K562 (cell line): Measurements from ENCODE around the gene PRR15L. TPM values are rescaled to one million over a fixed set of nuclear protein-coding genes. Genes with fewer than 3 reads are reported as not detected.

ENCODE experiments used
- ATAC-seq: fragments of 200-7000 bp; cut with Tn5 transposase; 3 replicates; pipeline ENCODE4 v1.9.1; 2020; ENCODE audit warnings: moderate library complexity
- BruUV-seq: library from RNA; stranded (reverse); fragments of 400-500 nt; replicated peaks from 2 replicates; lab custom pipeline; 2021; lab: Mats Ljungman, UMichigan
- CTCF ChIA-PET: fragments of 300-600 bp; formaldehyde crosslinking; extraction: SDS; loops from one replicate; lab custom pipeline; 2021; ENCODE audit warnings: low intra/inter-chr PET ratio; lab: Yijun Ruan, JAX
- POLR2A ChIA-PET: fragments of 300-600, 350-650 bp; sonication (Branson Sonifier 250); formaldehyde crosslinking; extraction: SDS; loops from one replicate; lab custom pipeline; 2021; ENCODE audit warnings: antibody characterized with exemption, inconsistent platforms; lab: Yijun Ruan, JAX
- DNase-seq, 4 experiments: peaks; one replicate each; pipeline versions ENCODE4 v3.0.0 to v3.0.0-alpha.2; 2011 to 2018; ENCODE audit warnings: low spot score in 3 of 4, mixed read lengths in 3 of 4; ENCODE audit errors: extremely low read depth in 1 of 4
- FAIRE-seq: peaks from 2 replicates; lab custom pipeline; 2011; peaks lifted over from hg19 to GRCh38; lab: Jason Lieb, UNC
- H2AFZ ChIP-seq: 2 replicates; pipeline ENCODE4 v1.6.0; 2011; ENCODE audit warnings: low read depth, low read length, control low read depth, inconsistent platforms
- H3K27ac ChIP-seq: fragments of 200-600 bp; 3 replicates; pipeline ENCODE4 v1.8.0; 2011; ENCODE audit warnings: low read depth, mild to moderate bottlenecking, control low read depth, inconsistent platforms, low read length, moderate library complexity, mixed read lengths; ENCODE audit errors: extremely low read depth
- H3K27me3 ChIP-seq, 2 experiments: fragments of 300-600 bp in 1 of 2; 2 replicates in 1 of 2; 3 replicates in 1 of 2; pipeline versions ENCODE4 v1.6.0 to v1.8.0; 2011; ENCODE audit warnings: inconsistent platforms in 2 of 2, low read length in 2 of 2, mild to moderate bottlenecking in 1 of 2, mixed read lengths in 1 of 2, moderate library complexity in 1 of 2; ENCODE audit not compliant: control insufficient read depth in 2 of 2, insufficient read depth in 2 of 2
- H3K36me3 ChIP-seq: fragments of 300-600 bp; 3 replicates; pipeline ENCODE4 v1.8.0; 2011; ENCODE audit warnings: mild to moderate bottlenecking, low read length, inconsistent platforms; ENCODE audit not compliant: control insufficient read depth, insufficient read depth
- H3K4me1 ChIP-seq, 2 experiments: fragments of 200-600 bp in 1 of 2; replicated peaks in 1 of 2; 2 replicates in 1 of 2; 3 replicates in 1 of 2; pipeline versions ENCODE4 v1.5.1 to v1.8.0; 2011; ENCODE audit warnings: inconsistent platforms in 2 of 2, low read length in 2 of 2, mild to moderate bottlenecking in 1 of 2, mixed read lengths in 1 of 2, moderate library complexity in 1 of 2; ENCODE audit not compliant: control insufficient read depth in 2 of 2, insufficient read depth in 2 of 2
- H3K4me2 ChIP-seq: 2 replicates; pipeline ENCODE4 v1.6.1; 2011; ENCODE audit warnings: low read length, control low read depth, inconsistent platforms, mixed read lengths; ENCODE audit not compliant: insufficient read depth
- H3K4me3 ChIP-seq: fragments of 200-600 bp; sonication (generic), shearing (Covaris generic); 2 replicates; pipeline ENCODE4 v1.5.1; 2016; ENCODE audit warnings: control low read depth, inconsistent platforms
- H3K79me2 ChIP-seq: fragments of 200-600 bp; 3 replicates; pipeline ENCODE4 v1.8.0; 2011; ENCODE audit warnings: low read length, inconsistent platforms; ENCODE audit not compliant: control insufficient read depth, insufficient read depth
- H3K9ac ChIP-seq, 2 experiments: 2 replicates each; pipeline versions ENCODE4 v1.6.0 to v1.6.1; 2011; ENCODE audit warnings: low read depth in 2 of 2, low read length in 2 of 2, control low read depth in 1 of 2, inconsistent platforms in 1 of 2, mild to moderate bottlenecking in 1 of 2, mixed read lengths in 1 of 2; ENCODE audit not compliant: insufficient read depth in 1 of 2
- H3K9me1 ChIP-seq: one replicate; pipeline ENCODE4 v1.6.0; 2011; ENCODE audit warnings: inconsistent platforms, mild to moderate bottlenecking, low read length, moderate library complexity; ENCODE audit not compliant: control insufficient read depth, insufficient read depth
- H3K9me3 ChIP-seq: replicated peaks from 2 replicates; pipeline ENCODE4 v1.5.1; 2011; ENCODE audit warnings: low read depth, low read length, inconsistent platforms; ENCODE audit not compliant: control insufficient read depth, insufficient read depth
- H4K20me1 ChIP-seq: replicated peaks from 2 replicates; pipeline ENCODE4 v1.6.1; 2011; ENCODE audit warnings: low read length, inconsistent platforms, mixed read lengths; ENCODE audit not compliant: control insufficient read depth, insufficient read depth
- BCLAF1 ChIP-seq, 2 experiments: fragments of 450-650 bp in 1 of 2; IDR thresholded peaks; 2 replicates each; pipeline ENCODE4 v1.6.1; 2011 to 2017; ENCODE audit warnings: low read depth in 2 of 2, antibody characterized with exemption in 1 of 2, borderline replicate concordance in 1 of 2, low read length in 1 of 2, mild to moderate bottlenecking in 1 of 2, mixed read lengths in 1 of 2; ENCODE audit not compliant: control insufficient read depth in 1 of 2
- DMBX1 ChIP-seq: fragments of 250-450 bp; sonication (Bioruptor Pico); IDR thresholded peaks from 2 replicates; pipeline ENCODE4 v1.8.0; 2022; ENCODE audit warnings: inconsistent platforms, mild to moderate bottlenecking, moderate library complexity, borderline replicate concordance
- RFX7 ChIP-seq: fragments of 250-450 bp; sonication (Bioruptor Pico); IDR thresholded peaks from 2 replicates; pipeline ENCODE4 v1.5.1; 2021; ENCODE audit warnings: mild to moderate bottlenecking
- SMAD2 ChIP-seq: fragments of 150-350 bp; IDR thresholded peaks from 2 replicates; pipeline ENCODE4 v1.6.1; 2014; ENCODE audit warnings: low read depth, mild to moderate bottlenecking, low read length
- STAG1 ChIP-seq: sonication (generic); formaldehyde crosslinking; IDR thresholded peaks from 2 replicates; pipeline ENCODE4 v1.5.0; 2020; ENCODE audit warnings: missing genetic modification reagents, borderline replicate concordance
- TCF15 ChIP-seq: fragments of 250-450 bp; sonication (Bioruptor Pico); IDR thresholded peaks from 2 replicates; pipeline ENCODE4 v1.8.0; 2022; ENCODE audit warnings: moderate library complexity, mild to moderate bottlenecking, inconsistent platforms
- ZNF143 ChIP-seq: sonication (generic); formaldehyde crosslinking; IDR thresholded peaks from 2 replicates; pipeline ENCODE4 v1.9.0; 2022; ENCODE audit warnings: mild to moderate bottlenecking, missing genetic modification reagents
- ZNF696 ChIP-seq: fragments of 250-450 bp; sonication (Bioruptor Pico); conservative IDR thresholded peaks from 2 replicates; pipeline ENCODE4 v1.4.0; 2020; ENCODE audit warnings: mild to moderate bottlenecking, moderate library complexity
- WGBS: fragments of 100-300 bp; shearing (Covaris generic); methylation state at CpG from one replicate; pipeline ENCODE4 v1.1.6; 2016; ENCODE audit warnings: low coverage, mixed read lengths; ENCODE audit not compliant: insufficient coverage; ENCODE audit errors: missing lambda C conversion rate; 5-methylcytosine and 5-hydroxymethylcytosine counted together
- in situ Hi-C: fragments of 300-500 bp; cut with MboI; formaldehyde crosslinking; loops from 4 replicates; pipeline ENCODE4 v1.15.0; 2018; ENCODE audit warnings: inconsistent platforms, mixed read lengths
- intact Hi-C: fragments of 100-400 bp; cut with micrococcal nuclease; formaldehyde crosslinking; loops from 2 replicates; pipeline ENCODE4 v1.14.2; 2022
- polyA plus RNA-seq, 8 experiments: library from polyadenylated mRNA; depleted of rRNA in 4 of 8; stranded (reverse) in 5 of 8; unstranded in 3 of 8; fragments of >200 nt; fragmentation: Nextera tagmentation in 2 of 8; fragmentation: Illumina TruSeq in 1 of 8; extraction: Ambion mirVana in 2 of 8; extraction: Trizol in 1 of 8; gene quantifications; 2 replicates each; pipeline versions ENCODE4 v1.2.1 to v1.2.3, GENCODE V29; 2011 to 2014; ENCODE audit warnings: inconsistent platforms in 1 of 8, missing spikeins in 1 of 8
- total RNA-seq, 7 experiments: library from RNA; depleted of rRNA in 6 of 7; stranded (reverse); fragments of >200 nt in 6 of 7; fragmentation: Illumina TruSeq in 2 of 7; extraction: Trizol in 2 of 7; gene quantifications; 2 replicates each; pipeline versions ENCODE4 v1.2.1 to v1.2.3, GENCODE V29; 2011 to 2021; ENCODE audit warnings: low replicate concordance in 1 of 7
- TF ChIP-seq, protein P1 (sequence below): fragments of 250-450 bp; sonication (Bioruptor Pico); IDR thresholded peaks from 2 replicates; pipeline ENCODE4 v1.5.0; 2021; ENCODE audit warnings: mild to moderate bottlenecking, borderline replicate concordance
- TF ChIP-seq, protein P2 (sequence below), 2 experiments: fragments of 450-650 bp in 1 of 2; sonication (generic) in 1 of 2; formaldehyde crosslinking; conservative IDR thresholded peaks; 2 replicates each; pipeline versions ENCODE4 v1.4.0 to v1.8.1; 2020 to 2022; ENCODE audit warnings: mild to moderate bottlenecking in 1 of 2, missing genetic modification reagents in 1 of 2
- TF ChIP-seq, protein P3 (sequence below), 2 experiments: fragments of 200-800 bp in 1 of 2; sonication (Bioruptor generic) in 1 of 2; sonication (generic) in 1 of 2; formaldehyde crosslinking in 1 of 2; IDR thresholded peaks in 1 of 2; conservative IDR thresholded peaks in 1 of 2; 2 replicates each; pipeline versions ENCODE4 v1.5.0 to v1.6.1; 2016 to 2020; ENCODE audit warnings: missing compliant biosample characterization in 1 of 2, missing genetic modification characterization in 1 of 2, missing genetic modification reagents in 1 of 2

The PRR15L gene
- total and polyA plus RNA-seq, 9 of the 15 experiments (the other 6 are each of a cell fraction or from before 2014, with no cell fraction given) = 0.03 TPM; not detected in 8

- ChIA-PET POLR2A (interaction anchor here (0.6 to 2.9 kb wide), 8 partner anchors 13 to 605 kb away, joined by 3 to 8 read pairs (median 4); no protein-coding TSS in a partner anchor), CTCF (no interaction called here)
- H3K27me3 ChIP-seq = no peaks in the 10 kb centered on the region
- DNase-seq (no peak), ATAC-seq (no peak), FAIRE-seq (no peak)
- intact Hi-C loops = no loop called here
- peak overlapping the region; percentile 3 to 66; a peak in 2 of 4 replicates for H3K9ac ChIP-seq
- peak overlapping the region; percentile 47; the same call in 1 of the 2 replicates for H3K4me2 ChIP-seq
- no peak overlapping the region for H2AFZ ChIP-seq
- H3K9me3 ChIP-seq = no peaks in the 10 kb centered on the region
- in situ Hi-C loops = loop anchor here (5.0 kb wide), 1 partner anchor 36 kb away; no protein-coding TSS in a partner anchor
- peaks cover 73% of the 10 kb centered on the region for H3K36me3 ChIP-seq
- H3K27ac ChIP-seq = peak overlapping the region; percentile 33; the same call in 2 of the 3 replicates
- 95% methylated on average over 9 of the region's 9 CpGs for WGBS
- H3K4me1 ChIP-seq = peaks cover 34 to 50% of the 10 kb centered on the region in 2 experiments
- no peak overlapping the region for H3K4me3 ChIP-seq
- TF ChIP-seq RFX7 (CRISPR knock-in tag) (no peak), DMBX1 (CRISPR knock-in tag) (no peak), STAG1 (no peak), ZNF143 (CRISPR knock-in tag) (no peak), BCLAF1 (IDR thresholded peaks at IDR 0.05; ENCODE audit: borderline replicate concordance in 1 of 2, control insufficient read depth in 1 of 2, low read depth in 2 of 2, low read length in 1 of 2) (no peak), ZNF696 (no peak), TCF15 (CRISPR knock-in tag) (no peak), SMAD2 (no peak)
- TF ChIP-seq, protein P1, sequence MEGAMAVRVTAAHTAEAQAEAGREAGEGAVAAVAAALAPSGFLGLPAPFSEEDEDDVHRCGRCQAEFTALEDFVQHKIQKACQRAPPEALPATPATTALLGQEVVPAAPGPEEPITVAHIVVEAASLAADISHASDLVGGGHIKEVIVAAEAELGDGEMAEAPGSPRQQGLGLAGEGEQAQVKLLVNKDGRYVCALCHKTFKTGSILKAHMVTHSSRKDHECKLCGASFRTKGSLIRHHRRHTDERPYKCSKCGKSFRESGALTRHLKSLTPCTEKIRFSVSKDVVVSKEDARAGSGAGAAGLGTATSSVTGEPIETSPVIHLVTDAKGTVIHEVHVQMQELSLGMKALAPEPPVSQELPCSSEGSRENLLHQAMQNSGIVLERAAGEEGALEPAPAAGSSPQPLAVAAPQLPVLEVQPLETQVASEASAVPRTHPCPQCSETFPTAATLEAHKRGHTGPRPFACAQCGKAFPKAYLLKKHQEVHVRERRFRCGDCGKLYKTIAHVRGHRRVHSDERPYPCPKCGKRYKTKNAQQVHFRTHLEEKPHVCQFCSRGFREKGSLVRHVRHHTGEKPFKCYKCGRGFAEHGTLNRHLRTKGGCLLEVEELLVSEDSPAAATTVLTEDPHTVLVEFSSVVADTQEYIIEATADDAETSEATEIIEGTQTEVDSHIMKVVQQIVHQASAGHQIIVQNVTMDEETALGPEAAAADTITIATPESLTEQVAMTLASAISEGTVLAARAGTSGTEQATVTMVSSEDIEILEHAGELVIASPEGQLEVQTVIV (CRISPR knock-in tag) = no peak
- TF ChIP-seq, protein P2, sequence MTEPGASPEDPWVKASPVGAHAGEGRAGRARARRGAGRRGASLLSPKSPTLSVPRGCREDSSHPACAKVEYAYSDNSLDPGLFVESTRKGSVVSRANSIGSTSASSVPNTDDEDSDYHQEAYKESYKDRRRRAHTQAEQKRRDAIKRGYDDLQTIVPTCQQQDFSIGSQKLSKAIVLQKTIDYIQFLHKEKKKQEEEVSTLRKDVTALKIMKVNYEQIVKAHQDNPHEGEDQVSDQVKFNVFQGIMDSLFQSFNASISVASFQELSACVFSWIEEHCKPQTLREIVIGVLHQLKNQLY (CRISPR knock-in tag; conservative IDR thresholded peaks at IDR 0.05) = no peak
- TF ChIP-seq, protein P3, sequence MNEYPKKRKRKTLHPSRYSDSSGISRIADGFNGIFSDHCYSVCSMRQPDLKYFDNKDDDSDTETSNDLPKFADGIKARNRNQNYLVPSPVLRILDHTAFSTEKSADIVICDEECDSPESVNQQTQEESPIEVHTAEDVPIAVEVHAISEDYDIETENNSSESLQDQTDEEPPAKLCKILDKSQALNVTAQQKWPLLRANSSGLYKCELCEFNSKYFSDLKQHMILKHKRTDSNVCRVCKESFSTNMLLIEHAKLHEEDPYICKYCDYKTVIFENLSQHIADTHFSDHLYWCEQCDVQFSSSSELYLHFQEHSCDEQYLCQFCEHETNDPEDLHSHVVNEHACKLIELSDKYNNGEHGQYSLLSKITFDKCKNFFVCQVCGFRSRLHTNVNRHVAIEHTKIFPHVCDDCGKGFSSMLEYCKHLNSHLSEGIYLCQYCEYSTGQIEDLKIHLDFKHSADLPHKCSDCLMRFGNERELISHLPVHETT (CRISPR knock-in tag; conservative IDR thresholded peaks at IDR 0.05 in 1 of 2, IDR thresholded peaks at IDR 0.05 in 1 of 2) = no peak
- TF ChIP-seq, all 486 proteins: peak for 0
- peaks cover 12% of the 10 kb centered on the region; the same call in 1 of the 2 replicates for H4K20me1 ChIP-seq
- no peaks in the 10 kb centered on the region for H3K79me2 ChIP-seq
- no TSS peak for BruUV-seq
- peaks cover 4% of the 10 kb centered on the region for H3K9me1 ChIP-seq
Measured at GRCh38 chr17:47981462-47981861, 23.8 kb upstream of the PRR15L start.
